ENCODE results near the gene CXCR6. TPM values are rescaled to one million over a fixed set of nuclear protein-coding genes. Genes with fewer than 3 reads are reported as not detected.

Gene CXCR6
- total and polyA plus RNA-seq, 2 experiments from 2014 or later: not detected

GRCh38 chr3:45974686-45975085 lies 31.4 kb downstream of the CXCR6 start:
- WGBS, 2 experiments (ENCODE audit: low coverage in 1 of 2, low lambda C conversion rate in 2 of 2, missing lambda C conversion rate in 2 of 2): 86 to 94% methylated on average over 4 of the region's 4 CpGs
- no peaks in the 10 kb centered on the region for H4K20me1 ChIP-seq (ENCODE audit: insufficient read depth)
- H3K27ac ChIP-seq: no peak overlapping the region
- no peak overlapping the region for H3K4me2 ChIP-seq (ENCODE audit: unreplicated experiment)
- no peak for DNase-seq
- TF ChIP-seq EZH2 (IDR thresholded peaks at IDR 0.05; ENCODE audit: insufficient read depth, poor library complexity, severe bottlenecking) (no peak), EZH2phosphoT487 (IDR thresholded peaks at IDR 0.05; ENCODE audit: insufficient read depth, low read depth) (no peak)
- in situ Hi-C loops (cut with MboI): no loop called here
- H3K79me2 ChIP-seq (ENCODE audit: insufficient read depth): no peaks in the 10 kb centered on the region
- no peaks in the 10 kb centered on the region for H3K9me3 ChIP-seq (ENCODE audit: low read depth)
- no peak overlapping the region for H2AFZ ChIP-seq
- peaks cover 13% of the 10 kb centered on the region for H3K4me1 ChIP-seq (ENCODE audit: insufficient read depth)
- H3K4me3 ChIP-seq: no peak overlapping the region
- no peaks in the 10 kb centered on the region for H3K27me3 ChIP-seq (replicated peaks; ENCODE audit: insufficient read depth)
- H3K9me2 ChIP-seq (ENCODE audit: insufficient read depth): no peaks in the 10 kb centered on the region
- no peak overlapping the region for H3K9ac ChIP-seq
- H3F3A ChIP-seq (ENCODE audit: insufficient read depth): peaks cover 15% of the 10 kb centered on the region
- peaks cover 5% of the 10 kb centered on the region; the same call in 1 of the 2 replicates for H3K36me3 ChIP-seq (ENCODE audit: low read depth)

DNA sequence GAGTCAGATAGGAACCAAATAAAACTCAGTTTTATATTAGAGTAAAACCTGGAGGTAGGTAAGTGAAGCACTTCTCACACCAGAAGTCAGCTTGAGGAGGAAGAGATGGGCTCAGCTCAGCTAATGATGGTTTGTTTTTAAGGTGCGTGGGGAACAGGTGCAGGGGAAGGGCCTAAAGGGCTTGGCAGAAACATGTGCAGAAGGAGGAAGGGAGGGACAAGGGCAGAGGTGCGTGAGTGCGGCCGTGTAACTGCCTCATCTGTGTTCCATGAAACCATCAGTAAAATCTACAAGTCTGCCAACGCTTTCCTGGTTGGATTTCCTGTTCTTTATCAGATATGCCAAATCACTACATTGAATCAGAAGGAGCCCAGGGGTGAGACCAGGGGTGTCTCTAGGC lies 32.4 kb downstream of the CXCR6 start:
- Histone ChIP-seq H3K9ac (no peak overlapping the region), H3K27ac (no peak overlapping the region), H2AFZ (no peak overlapping the region), H3F3A (ENCODE audit: insufficient read depth) (peaks cover 18% of the 10 kb centered on the region), H3K9me2 (ENCODE audit: insufficient read depth) (no peaks in the 10 kb centered on the region), H3K36me3 (ENCODE audit: low read depth) (peaks cover 6% of the 10 kb centered on the region; the same call in 1 of the 2 replicates), H3K27me3 (replicated peaks; ENCODE audit: insufficient read depth) (no peaks in the 10 kb centered on the region), H4K20me1 (ENCODE audit: insufficient read depth) (no peaks in the 10 kb centered on the region), H3K4me3 (no peak overlapping the region), H3K4me1 (ENCODE audit: insufficient read depth) (peaks cover 14% of the 10 kb centered on the region), H3K4me2 (ENCODE audit: unreplicated experiment) (no peak overlapping the region), H3K79me2 (ENCODE audit: insufficient read depth) (no peaks in the 10 kb centered on the region), H3K9me3 (ENCODE audit: low read depth) (no peaks in the 10 kb centered on the region)
- 91 to 93% methylated on average over 5 of the region's 5 CpGs for WGBS, 2 experiments (ENCODE audit: low coverage in 1 of 2, low lambda C conversion rate in 2 of 2, missing lambda C conversion rate in 2 of 2)
- TF ChIP-seq EZH2 (IDR thresholded peaks at IDR 0.05; ENCODE audit: insufficient read depth, poor library complexity, severe bottlenecking) (no peak), EZH2phosphoT487 (IDR thresholded peaks at IDR 0.05; ENCODE audit: insufficient read depth, low read depth) (no peak)
- in situ Hi-C loops (cut with MboI): no loop called here
- no peak for DNase-seq

DNA sequence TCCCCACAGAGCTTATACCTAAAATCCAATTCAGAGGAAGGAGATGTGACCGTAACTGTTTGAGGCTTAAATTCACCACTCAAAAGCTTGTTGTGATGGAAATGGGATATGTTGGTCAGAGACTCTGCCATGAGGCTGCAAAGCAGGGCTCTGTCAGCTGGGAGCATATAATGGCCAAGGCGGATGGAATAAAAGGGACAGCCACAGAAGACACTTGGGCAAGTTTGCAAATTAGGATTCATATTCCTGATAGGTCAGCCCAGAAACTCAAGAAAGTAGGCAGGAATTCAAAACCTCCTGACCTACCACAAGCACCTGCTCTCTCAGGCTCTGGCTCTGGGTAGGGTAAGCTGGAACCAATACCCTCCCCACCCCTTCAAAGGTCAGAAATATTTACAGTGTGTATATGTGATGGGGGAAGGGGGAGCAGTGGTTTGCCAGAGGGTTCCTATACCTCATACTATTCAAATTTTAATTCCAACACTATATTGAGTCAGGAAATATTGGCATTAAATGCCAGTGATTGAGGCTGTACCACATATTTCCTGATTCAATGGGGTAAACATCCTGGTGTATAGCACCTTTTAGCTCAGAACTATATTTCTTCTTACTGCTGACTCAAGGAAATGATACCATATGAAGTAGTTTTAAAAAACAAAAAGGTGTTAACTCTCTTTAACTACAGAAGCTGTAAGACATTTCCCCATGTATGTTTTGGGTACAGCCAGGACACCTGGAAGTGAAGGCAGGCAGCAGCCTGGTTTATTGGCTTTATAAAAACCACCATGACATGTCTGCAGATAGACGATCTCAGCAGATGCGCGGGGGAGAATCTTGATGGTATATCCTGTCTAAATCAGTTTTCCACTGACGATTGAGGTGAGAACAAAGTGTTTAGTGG lies 33.2 kb downstream of the CXCR6 start:
- Histone ChIP-seq H3K9me2 (ENCODE audit: insufficient read depth) (no peaks in the 10 kb centered on the region), H3K4me2 (ENCODE audit: unreplicated experiment) (no peak overlapping the region), H3K79me2 (ENCODE audit: insufficient read depth) (no peaks in the 10 kb centered on the region), H2AFZ (no peak overlapping the region), H3K4me1 (ENCODE audit: insufficient read depth) (peaks cover 22% of the 10 kb centered on the region), H3K27ac (no peak overlapping the region), H3K9ac (no peak overlapping the region), H3K4me3 (no peak overlapping the region), H3K9me3 (ENCODE audit: low read depth) (no peaks in the 10 kb centered on the region), H3K36me3 (ENCODE audit: low read depth) (peaks cover 6% of the 10 kb centered on the region; the same call in 1 of the 2 replicates), H3K27me3 (replicated peaks; ENCODE audit: insufficient read depth) (no peaks in the 10 kb centered on the region), H3F3A (ENCODE audit: insufficient read depth) (peaks cover 26% of the 10 kb centered on the region), H4K20me1 (ENCODE audit: insufficient read depth) (no peaks in the 10 kb centered on the region)
- DNase-seq: no peak
- WGBS, 2 experiments (ENCODE audit: low coverage in 1 of 2, low lambda C conversion rate in 2 of 2, missing lambda C conversion rate in 2 of 2): 88 to 89% methylated on average over 6 of the region's 6 CpGs
- in situ Hi-C loops (cut with MboI): no loop called here
- TF ChIP-seq EZH2phosphoT487 (IDR thresholded peaks at IDR 0.05; ENCODE audit: insufficient read depth, low read depth) (no peak), EZH2 (IDR thresholded peaks at IDR 0.05; ENCODE audit: insufficient read depth, poor library complexity, severe bottlenecking) (no peak)

DNA sequence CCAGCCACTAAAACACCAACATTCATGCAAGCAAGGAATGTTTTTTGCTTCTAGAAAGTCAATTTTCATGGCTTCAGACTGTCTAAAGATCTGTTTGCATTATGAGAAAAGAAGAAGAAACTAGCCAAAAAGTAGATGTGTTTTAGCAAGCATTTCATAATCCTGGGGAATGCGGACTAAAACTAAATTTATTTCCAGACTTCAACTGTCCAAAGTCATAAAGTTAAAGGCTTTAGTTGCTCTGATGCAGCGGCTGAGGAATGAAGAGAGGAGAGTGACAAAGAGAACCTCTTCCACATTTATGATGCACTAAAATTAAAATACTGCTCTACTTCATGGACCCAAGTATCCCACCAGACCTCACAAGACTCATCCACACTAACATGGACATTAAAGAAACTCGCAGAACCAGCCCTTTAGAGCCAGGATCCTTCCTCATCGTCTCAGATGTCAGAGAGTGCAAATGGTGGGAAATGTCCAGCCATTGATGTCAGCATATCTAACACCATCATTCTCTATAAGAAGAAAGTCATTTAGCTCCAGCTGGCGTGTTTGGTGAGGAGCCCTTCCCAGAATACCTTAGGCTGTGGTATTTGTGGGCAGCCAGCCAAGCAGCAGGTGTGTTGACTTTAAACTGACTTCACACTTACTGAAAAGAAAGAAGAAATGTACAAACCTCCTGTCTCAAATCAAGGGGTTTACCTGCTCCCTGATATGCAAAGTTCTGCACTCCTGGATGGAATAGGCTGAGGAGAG lies 34.9 kb downstream of the CXCR6 start:
- in situ Hi-C loops (cut with MboI): no loop called here
- Histone ChIP-seq H3K4me3 (no peak overlapping the region), H3K36me3 (ENCODE audit: low read depth) (peaks cover 6% of the 10 kb centered on the region; the same call in 1 of the 2 replicates), H3K27ac (no peak overlapping the region), H3K79me2 (ENCODE audit: insufficient read depth) (no peaks in the 10 kb centered on the region), H3K9me2 (ENCODE audit: insufficient read depth) (no peaks in the 10 kb centered on the region), H4K20me1 (ENCODE audit: insufficient read depth) (no peaks in the 10 kb centered on the region), H3K4me2 (ENCODE audit: unreplicated experiment) (no peak overlapping the region), H3F3A (ENCODE audit: insufficient read depth) (peaks cover 21% of the 10 kb centered on the region), H3K4me1 (ENCODE audit: insufficient read depth) (peaks cover 15% of the 10 kb centered on the region), H3K9ac (no peak overlapping the region), H2AFZ (no peak overlapping the region), H3K27me3 (replicated peaks; ENCODE audit: insufficient read depth) (no peaks in the 10 kb centered on the region), H3K9me3 (ENCODE audit: low read depth) (no peaks in the 10 kb centered on the region)
- TF ChIP-seq EZH2 (IDR thresholded peaks at IDR 0.05; ENCODE audit: insufficient read depth, poor library complexity, severe bottlenecking) (no peak), EZH2phosphoT487 (IDR thresholded peaks at IDR 0.05; ENCODE audit: insufficient read depth, low read depth) (no peak)
- DNase-seq: no peak
- WGBS, 2 experiments (ENCODE audit: low coverage in 1 of 2, low lambda C conversion rate in 2 of 2, missing lambda C conversion rate in 2 of 2): 67 to 70% methylated on average over 5 of the region's 5 CpGs

Measured in GM23248 (cell line).